Left ventricle myocardium inferior (tissue), 1 donor: ENCODE measurements around the gene TUB. TPM values are rescaled to one million over a fixed set of nuclear protein-coding genes. Genes with fewer than 3 reads are reported as not detected.

Experiments
- DNase-seq: peaks from one replicate; pipeline ENCODE4 v3.0.0-alpha.2; 2020
- H3K27ac ChIP-seq: fragments of 200-600 bp; replicated peaks from 2 replicates; pipeline ENCODE4 v1.8.0; 2021
- H3K27me3 ChIP-seq: fragments of 200-600 bp; 2 replicates; pipeline ENCODE4 v1.8.0; 2021; ENCODE audit warnings: low read depth
- H3K36me3 ChIP-seq: fragments of 200-600 bp; 2 replicates; pipeline ENCODE4 v1.8.0; 2021
- H3K4me1 ChIP-seq: fragments of 200-600 bp; 2 replicates; pipeline ENCODE4 v1.8.0; 2021
- H3K4me3 ChIP-seq: fragments of 200-600 bp; 2 replicates; pipeline ENCODE4 v1.8.0; 2021; ENCODE audit warnings: mild to moderate bottlenecking, moderate library complexity
- H3K9me3 ChIP-seq: fragments of 200-600 bp; replicated peaks from 2 replicates; pipeline ENCODE4 v1.8.0; 2021
- intact Hi-C: fragments of 100-400 bp; cut with micrococcal nuclease; formaldehyde crosslinking; loops from one replicate; pipeline ENCODE4 v1.11.0; 2022
- total RNA-seq: library from RNA; stranded (reverse); fragmentation: NEBNext Ultra II Directional; extraction: Animal tissue kit (Norgen Biotek cat#: 25700); gene quantifications from one replicate; pipeline ENCODE4 v1.2.1, GENCODE V29; 2021
- TF ChIP-seq, protein P1 (sequence below): fragments of 200-600 bp; IDR thresholded peaks from 2 replicates; pipeline ENCODE4 v1.8.0; 2021; ENCODE audit warnings: antibody characterized with exemption, mild to moderate bottlenecking, borderline replicate concordance
- donor health status: DM: no; HTN: yes; CAD: no; lungs with severe emphysema.

The TUB gene
- total RNA-seq, 1 donor from 2014 or later = 22.8 TPM

DNA sequence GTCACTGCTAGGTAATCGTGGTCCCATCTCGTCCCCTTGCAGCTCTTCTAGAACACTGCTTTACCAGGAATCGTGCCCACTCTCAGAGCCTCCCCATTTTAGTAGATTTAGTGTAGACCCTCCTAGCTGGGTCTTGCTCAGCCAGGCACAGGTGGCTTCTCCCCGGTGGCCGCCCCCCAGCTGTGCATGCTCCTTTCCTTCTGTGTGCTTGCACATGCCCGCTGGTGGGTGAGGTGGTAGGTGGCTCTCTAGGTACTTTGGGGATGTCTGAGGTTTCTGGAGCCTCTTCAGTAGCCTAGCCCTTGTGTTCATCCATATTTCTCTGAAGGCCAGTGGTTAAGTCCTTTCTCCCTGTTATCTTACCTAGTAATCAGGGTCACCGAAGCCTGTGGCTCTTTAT lies 5.6 kb downstream of the TUB start:
- TF ChIP-seq, protein P1, sequence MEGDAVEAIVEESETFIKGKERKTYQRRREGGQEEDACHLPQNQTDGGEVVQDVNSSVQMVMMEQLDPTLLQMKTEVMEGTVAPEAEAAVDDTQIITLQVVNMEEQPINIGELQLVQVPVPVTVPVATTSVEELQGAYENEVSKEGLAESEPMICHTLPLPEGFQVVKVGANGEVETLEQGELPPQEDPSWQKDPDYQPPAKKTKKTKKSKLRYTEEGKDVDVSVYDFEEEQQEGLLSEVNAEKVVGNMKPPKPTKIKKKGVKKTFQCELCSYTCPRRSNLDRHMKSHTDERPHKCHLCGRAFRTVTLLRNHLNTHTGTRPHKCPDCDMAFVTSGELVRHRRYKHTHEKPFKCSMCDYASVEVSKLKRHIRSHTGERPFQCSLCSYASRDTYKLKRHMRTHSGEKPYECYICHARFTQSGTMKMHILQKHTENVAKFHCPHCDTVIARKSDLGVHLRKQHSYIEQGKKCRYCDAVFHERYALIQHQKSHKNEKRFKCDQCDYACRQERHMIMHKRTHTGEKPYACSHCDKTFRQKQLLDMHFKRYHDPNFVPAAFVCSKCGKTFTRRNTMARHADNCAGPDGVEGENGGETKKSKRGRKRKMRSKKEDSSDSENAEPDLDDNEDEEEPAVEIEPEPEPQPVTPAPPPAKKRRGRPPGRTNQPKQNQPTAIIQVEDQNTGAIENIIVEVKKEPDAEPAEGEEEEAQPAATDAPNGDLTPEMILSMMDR = no peak
- no peaks in the 10 kb centered on the region for H3K9me3 ChIP-seq
- H3K27me3 ChIP-seq = peaks cover 6% of the 10 kb centered on the region
- peaks cover 64% of the 10 kb centered on the region for H3K4me1 ChIP-seq
- intact Hi-C loops = no loop called here
- H3K4me3 ChIP-seq = no peak overlapping the region
- H3K36me3 ChIP-seq = no peaks in the 10 kb centered on the region
- DNase-seq = no peak
- H3K27ac ChIP-seq = peak overlapping the region; percentile 51

DNA sequence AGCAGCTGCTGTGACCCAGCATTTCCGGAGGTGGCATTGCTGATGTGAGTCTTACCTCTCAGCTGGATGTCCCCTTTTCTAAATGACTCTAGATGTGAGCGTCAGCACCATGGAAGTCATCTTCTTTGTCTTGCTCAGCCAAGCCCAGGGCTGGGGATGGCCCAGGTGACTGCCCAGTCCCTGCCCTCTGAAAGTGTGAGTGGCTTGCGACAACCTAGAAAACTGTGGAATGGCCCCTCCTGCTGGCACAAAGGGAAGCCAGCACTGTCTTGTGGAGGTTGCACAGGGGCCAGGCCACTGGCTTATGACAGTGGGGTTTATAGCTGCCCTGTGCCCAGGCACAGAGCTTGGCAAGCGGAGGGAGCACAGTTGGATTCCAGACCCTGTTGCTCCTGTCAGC lies 6.2 kb downstream of the TUB start:
- DNase-seq = no peak
- no peaks in the 10 kb centered on the region for H3K9me3 ChIP-seq
- peaks cover 64% of the 10 kb centered on the region for H3K4me1 ChIP-seq
- no peaks in the 10 kb centered on the region for H3K27me3 ChIP-seq
- H3K36me3 ChIP-seq = no peaks in the 10 kb centered on the region
- H3K27ac ChIP-seq = no peak overlapping the region
- H3K4me3 ChIP-seq = no peak overlapping the region
- TF ChIP-seq, protein P1 = peak; percentile 37
- intact Hi-C loops = no loop called here

DNA sequence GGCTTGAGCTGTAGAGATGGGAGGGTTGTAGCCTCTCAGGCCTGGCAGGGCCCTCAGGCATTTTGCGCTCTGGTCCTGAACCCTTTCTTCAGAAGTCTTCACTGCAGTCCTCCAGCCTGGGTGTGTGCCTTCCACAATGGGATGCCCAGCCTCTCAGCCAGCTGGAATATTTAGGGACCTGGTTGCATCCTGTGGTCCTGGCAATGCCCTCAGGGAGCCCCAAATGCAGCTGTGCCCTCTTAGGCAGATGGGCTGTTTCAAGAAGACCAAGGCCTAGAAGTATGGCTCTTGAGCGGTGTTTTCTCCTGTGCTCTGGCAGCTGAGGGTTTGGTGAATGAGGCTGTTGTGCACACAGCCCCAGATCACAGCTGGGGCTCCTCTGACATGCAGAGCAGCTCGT lies 6.7 kb downstream of the TUB start:
- Histone ChIP-seq H3K36me3 (no peaks in the 10 kb centered on the region), H3K4me3 (no peak overlapping the region), H3K9me3 (no peaks in the 10 kb centered on the region), H3K27me3 (no peaks in the 10 kb centered on the region), H3K4me1 (peaks cover 64% of the 10 kb centered on the region), H3K27ac (no peak overlapping the region)
- TF ChIP-seq, protein P1 = no peak
- intact Hi-C loops = no loop called here
- DNase-seq = no peak

DNA sequence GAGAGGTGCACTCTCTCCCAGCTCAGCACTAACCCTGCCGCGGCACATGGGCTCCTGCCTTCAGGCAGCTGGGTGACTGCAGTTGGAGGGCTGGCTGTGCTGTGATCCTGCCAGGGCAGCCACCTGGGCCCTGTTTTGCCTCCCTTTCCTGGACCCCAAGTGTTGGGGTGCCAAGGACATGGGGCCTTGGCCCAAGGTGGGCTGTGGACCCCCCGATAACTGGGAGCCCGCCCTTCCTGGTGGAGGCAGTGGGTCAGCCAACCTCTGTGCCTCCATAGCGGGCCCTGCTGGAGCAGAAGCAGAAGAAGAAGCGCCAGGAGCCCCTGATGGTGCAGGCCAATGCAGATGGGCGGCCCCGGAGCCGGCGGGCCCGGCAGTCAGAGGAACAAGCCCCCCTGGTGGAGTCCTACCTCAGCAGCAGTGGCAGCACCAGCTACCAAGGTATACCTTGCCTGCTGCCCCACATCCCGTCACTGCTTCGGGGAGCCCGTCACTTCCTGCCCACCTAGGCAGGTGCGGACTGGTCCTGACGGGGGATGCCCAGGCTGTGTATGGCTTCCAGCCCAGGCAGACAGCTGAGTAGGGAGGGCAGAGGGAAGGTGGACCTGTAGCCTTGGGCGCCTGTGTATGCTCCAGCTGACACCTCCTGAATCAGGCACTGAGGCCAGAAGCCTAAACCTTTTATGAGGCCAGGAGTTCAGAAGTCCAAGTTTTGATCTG lies 8.9 kb downstream of the TUB start:
- no peak for DNase-seq
- intact Hi-C loops = loop anchor here (2.0 kb wide), 1 partner anchor 57 kb away; no protein-coding TSS in a partner anchor
- H3K4me3 ChIP-seq = no peak overlapping the region

DNA sequence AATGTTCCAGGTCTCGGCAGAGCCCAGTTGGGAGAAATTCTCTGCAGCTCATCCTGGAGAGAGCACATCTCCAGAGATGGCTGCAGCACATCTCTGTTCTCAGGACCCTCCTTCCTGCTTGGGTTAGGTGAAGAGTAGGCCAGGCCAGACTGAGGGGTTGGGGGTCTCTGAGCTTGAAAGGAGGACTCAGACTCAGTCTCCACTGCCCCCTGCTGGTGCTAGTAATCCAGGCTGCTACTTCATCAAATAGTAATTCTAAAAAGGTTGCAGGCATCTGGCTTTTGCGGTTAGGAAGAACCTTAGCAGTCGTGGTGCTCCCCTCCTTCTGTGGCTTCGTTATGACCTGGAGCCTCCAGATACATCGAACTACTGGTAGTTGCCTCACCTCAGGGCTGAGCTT lies 9.7 kb downstream of the TUB start:
- H3K27me3 ChIP-seq = no peaks in the 10 kb centered on the region
- H3K36me3 ChIP-seq = peaks cover 18% of the 10 kb centered on the region
- no peak overlapping the region for H3K27ac ChIP-seq
- TF ChIP-seq, protein P1 = peak; percentile 69
- intact Hi-C loops = loop anchor here (2.0 kb wide), 1 partner anchor 58 kb away; no protein-coding TSS in a partner anchor
- H3K4me1 ChIP-seq = peaks cover 41% of the 10 kb centered on the region
- no peaks in the 10 kb centered on the region for H3K9me3 ChIP-seq
- H3K4me3 ChIP-seq = no peak overlapping the region
- DNase-seq = no peak

More for the DNA sequence above, 8.9 kb downstream of the TUB start:
- H3K9me3 ChIP-seq = no peaks in the 10 kb centered on the region
- peaks cover 49% of the 10 kb centered on the region for H3K4me1 ChIP-seq
- peaks cover 11% of the 10 kb centered on the region for H3K36me3 ChIP-seq
- no peak overlapping the region for H3K27ac ChIP-seq
- no peaks in the 10 kb centered on the region for H3K27me3 ChIP-seq
- TF ChIP-seq, protein P1 = no peak
